ENCODE results near the gene PRKCH. TPM values are rescaled to one million over a fixed set of nuclear protein-coding genes. Genes with fewer than 3 reads are reported as not detected.

PRKCH gene
- total RNA-seq, 1 experiment from 2014 or later = 49.5 TPM

DNA sequence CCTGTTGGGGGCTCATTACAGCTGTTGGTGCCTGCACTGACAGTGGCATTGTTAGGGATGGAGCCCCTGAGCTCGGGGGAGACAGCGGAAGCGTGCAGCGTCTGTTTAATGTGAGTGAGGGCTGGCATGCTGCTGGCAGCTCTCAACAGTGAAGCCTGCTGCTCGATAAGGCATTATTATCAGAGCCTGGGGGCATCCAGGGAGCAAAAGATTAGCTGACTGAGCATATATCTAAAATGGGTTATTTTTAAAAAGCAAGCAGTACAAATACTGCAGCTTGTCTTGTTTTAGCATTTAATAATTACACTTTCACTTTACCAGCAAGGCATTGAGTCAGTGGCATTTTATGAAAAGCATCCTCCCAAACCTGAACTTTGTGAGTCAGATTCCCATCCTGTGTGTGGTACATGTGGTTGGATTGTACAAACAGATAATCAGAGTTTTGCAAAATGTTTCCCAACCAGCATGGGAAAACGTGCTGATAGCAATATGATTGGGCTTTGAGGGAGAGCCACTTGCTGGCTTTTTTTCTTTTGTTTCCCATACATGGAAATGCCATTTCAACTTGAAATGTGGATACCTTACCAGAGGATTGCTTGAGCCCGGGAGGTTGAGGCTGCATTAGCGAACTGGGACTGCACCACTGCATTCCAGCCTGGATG, 150.8 kb downstream of the PRKCH start:
- peak; percentile 30 for DNase-seq (ENCODE audit: low spot score)

DNA sequence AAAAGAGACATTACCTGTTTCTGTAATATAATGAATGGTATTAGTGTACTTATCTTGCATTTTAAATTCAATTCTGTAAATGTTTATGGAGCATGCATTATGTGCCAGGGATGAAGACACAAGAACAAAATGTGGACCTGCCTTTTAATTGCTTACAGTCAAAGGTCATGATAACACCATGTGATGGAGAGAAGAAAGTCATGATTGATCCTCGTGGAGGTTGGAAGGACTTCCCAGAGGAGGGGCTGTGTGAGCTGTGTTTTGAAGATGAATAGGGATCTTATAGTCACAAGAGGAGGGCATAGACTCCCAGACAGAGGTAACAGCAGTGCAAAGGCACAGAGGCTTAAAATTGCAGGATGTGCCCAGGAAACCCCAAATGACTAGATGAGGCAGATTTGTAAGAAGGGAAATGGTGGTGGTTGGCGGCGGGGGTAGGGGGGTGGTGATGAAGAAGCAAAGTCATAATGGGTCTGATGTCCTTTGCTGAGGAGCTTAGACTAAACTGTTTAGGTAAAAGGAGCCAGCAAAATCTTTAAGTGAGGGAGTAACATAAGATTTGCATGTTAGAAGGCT, 151.5 kb downstream of the PRKCH start:
- no peak for DNase-seq (ENCODE audit: low spot score)

DNA sequence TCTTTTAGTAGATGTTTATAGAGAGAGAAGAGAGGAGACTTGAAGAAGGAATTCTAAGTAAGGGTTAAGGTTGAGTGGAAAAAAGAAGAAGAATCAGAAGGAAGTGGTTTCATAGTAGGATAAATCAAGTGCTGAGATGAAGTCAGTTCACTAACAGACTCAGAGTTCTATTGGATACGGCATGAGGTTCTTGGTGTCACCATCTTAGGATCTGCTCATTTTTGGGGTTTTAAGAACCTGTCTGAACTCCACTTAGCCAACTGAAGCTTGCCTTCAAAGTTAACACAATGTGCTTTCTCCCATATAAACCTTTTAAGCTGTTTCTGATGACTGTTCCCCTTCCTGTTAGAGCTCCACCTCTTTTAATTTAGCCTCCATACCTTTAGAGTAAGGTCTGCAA, 152.6 kb downstream of the PRKCH start:
- no peak for DNase-seq (ENCODE audit: low spot score)

DNA sequence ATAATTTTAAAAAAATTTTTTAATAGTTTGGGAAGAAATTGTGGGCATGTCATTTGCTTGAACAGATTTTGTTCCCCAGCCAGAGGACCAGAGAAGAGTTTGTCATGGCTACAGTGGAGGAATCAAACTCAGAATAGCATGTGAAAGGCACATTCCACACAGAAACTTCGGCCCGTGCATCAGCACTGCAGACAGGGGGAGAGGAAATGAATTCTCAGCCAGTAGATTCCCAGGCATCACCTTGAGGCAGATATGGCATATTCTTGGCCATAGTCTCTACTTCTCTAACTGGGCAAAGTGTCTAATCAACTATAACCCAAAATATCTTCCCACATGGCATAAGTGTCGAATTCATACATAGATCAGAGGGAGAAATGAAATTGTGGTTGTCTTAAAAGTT, 153.3 kb downstream of the PRKCH start:
- DNase-seq (ENCODE audit: low spot score) = no peak

DNA sequence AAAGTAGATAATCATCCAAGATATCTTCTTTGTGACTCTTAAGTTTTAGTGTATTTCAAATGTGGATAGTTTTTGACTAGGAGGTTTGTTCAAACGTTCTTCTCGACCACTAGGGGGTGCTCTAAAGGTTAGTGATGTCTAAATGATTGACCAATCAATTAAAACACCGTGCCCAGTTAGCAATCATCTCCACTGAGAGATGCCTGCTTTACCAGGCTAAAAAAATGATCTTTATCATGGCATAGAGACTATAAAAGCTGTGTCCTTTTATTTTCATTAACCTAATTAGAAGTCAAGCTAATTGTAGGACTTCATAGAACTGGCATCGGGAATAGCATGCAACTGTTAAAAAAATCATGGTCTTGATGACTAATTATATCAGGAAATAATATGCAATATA, 153.9 kb downstream of the PRKCH start:
- peak; percentile 69 for DNase-seq (ENCODE audit: low spot score)

DNA sequence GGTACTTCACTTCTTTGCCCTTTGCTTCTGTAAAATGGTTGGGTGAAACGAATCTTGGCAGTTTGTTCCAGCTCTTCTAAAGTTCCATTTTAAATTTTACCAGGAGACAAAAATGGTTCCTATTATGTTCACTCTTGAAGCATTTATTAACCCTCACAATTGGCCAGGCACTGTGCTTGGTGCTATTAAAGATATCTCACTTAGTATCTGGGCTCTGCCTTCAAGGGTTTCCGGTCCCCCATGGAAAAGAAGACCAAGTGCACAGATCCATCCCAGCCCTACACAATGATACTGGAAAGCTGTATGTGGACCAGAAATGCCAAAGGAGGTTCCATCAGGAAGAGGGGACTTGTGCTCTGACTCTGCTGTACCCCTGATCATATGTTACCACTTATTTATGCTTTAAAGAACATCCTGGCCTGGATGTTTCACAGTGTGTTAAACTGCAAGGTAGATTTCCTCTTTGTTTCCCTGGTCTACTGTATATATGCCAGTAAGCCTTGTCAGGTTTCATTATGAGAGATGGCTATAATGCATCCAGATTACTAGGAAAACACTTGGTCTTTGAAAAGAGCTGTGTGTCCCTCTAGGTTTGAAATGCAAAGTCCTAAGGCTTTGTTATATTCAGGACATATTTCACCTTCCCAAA, 154.8 kb downstream of the PRKCH start:
- no peak for DNase-seq (ENCODE audit: low spot score)

DNA sequence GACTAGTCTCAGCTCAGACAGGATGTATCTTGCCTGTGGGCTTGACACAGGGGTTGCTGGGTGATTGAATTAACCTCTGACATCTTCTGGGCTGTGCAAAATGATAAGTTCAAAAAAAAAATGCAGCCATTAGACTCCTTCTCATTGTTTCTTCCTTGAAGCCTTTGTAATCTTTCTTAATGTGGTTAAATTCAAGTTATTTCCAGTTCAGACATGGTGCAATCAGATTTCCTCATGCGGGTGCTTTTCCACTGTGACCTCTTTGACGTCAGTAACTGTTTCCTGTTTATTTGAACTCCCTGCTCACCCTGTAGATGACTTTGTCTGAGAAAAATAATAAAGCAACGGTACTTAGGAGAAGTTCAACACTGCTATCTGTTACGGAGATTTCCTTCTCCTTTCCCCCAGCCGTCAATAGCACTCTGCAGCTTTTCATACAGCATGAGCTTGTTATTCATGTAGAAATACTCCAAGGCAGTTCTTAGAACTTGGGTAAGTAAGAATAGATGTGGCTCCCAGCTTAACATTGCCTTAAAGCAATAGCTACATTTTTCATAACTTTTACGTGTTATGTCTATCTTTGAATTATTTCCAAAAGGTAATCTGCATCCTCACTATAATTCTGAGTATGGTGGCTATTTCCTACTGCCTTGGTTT, 155.5 kb downstream of the PRKCH start:
- no peak for DNase-seq (ENCODE audit: low spot score)

DNA sequence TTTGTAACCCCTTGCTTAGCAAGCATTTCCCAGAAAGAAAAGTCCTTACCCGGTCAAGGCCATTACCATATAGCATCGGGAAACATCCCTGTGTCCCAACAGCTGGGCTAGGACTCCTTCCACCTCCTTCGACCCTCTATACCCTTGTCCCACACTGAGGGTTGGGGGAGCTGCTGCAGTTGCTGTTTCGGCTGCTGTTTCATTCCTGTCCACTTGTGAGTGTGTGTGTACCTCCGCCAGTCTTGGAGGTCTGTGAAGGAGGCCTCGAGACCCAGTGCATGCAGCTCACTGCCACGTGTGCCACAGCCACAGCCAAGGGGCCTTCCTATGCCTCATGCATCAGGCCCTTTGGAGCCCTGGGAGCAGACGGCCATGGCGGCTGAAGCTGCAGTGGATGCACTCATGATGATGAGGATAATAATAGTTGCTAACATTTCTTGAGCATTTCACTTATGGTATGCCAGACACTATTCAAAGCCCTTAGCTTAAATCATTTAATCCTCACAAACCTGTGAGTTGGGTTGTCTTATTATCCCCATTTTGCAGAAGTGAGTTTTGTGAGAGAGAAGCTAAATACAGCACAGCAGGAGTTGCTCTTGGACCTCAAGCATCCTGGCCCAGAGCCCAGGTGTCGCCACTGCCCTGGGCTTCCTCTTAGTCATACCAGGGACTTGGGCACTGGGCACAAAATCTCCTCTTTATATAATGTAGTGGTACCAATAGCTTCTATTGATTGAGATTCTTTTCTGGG, 156.5 kb downstream of the PRKCH start:
- DNase-seq (ENCODE audit: low spot score) = no peak

DNA sequence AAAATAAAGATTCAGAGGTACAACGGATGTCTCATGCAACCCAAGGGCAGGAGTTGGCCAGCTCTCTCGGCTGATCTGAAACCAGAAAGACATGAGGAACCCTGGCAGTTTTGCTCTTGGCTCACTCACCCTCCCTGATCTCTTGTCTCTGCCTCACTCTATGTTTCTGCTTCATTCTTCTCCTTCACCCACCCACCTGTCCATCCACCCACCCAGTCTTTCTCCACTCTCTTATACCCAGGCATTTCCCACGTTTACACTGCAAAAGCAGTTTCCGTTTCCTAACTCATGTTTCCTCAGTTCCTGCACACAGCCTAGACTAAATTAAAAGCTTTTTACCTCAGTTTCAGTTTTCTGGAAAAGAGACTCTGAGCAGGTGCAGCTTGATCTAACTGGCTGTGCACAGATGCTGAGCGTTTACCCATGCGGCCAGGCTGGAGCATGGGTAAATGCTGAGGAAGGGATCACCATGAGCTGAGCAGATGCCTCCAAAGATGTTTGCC, 157.6 kb downstream of the PRKCH start:
- no peak for DNase-seq (ENCODE audit: low spot score)

DNA sequence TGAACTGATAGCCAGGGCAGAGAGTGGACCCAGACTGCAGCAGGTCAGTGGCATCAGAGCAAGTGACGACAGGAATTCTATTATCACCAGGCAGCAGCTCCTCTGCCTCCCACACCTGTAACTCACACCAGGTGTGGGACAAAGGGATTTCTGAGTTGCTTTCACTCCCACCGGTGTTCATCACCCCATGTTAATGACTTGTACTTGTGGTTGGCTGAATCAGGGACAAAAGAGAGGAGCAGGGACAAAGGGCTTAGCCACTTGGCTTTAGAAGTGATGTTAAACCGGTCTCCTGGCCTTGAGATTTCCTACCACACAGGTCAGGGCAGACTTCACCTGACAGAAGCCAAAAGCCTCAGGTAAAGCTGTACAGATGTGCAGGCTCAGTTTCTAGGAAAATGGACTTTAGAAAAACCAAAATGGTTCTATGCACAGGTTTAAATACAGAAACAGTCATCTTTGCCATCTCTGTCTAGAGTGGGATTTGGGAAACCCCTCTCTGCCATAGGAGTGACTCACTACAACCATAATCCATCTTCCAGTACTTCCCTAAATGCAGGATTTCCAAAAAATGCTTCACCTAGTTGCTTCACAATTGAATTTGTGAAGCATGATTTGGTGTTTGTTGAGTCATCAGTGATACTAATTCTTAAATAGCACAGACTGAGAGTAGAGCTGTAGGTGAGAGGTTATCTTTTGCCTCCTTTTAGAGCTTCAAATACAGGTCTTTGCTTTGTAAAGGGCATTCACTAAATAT, 158.5 kb downstream of the PRKCH start:
- no peak for DNase-seq (ENCODE audit: low spot score)

DNA sequence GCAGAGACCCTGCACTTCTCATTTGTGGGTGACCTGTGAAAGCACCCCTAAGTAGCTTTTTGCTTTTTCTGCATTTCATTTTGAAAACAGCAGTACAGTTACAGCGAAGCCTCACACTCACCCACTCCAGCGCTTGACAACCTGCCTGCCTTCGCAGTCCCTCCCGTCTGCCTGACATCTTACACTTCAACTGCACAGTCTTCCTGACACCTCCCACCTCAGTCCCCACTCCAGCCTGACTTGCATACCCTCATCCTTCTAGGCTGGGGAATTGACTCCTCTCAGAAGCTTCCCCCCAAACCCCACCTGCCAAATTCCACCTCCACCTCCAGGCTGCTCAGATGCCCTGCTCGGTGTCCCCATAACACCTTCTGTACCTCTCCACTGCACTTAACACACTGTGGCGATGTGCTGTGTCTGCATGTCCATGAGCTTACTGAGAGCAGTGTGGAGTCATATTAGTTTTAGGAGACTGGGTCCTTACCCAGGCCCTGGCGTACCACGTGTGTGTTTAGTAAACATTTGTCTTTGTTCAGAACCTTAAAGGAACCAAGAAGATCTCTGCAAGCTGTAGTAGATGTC, 159.4 kb downstream of the PRKCH start:
- DNase-seq (ENCODE audit: low spot score) = no peak

DNA sequence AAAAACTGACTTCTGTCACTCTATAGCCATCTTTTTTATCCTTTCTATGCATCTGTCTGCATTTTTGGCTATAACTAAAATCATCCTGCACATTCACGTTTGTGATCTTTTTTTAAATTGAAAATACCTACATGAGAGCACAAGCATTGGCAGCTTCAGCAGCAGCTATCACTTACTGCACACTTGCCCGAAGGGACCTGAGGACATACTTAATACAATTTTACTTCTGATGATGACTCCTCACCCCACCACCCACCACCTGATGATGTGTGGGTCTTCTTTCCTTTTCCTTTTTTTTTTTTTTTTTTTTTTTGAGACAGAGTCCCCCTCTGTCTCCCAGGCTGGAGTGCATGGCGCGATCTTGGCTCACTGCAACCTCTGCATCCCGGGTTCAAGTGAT, 160.3 kb downstream of the PRKCH start:
- no peak for DNase-seq (ENCODE audit: low spot score)

DNA sequence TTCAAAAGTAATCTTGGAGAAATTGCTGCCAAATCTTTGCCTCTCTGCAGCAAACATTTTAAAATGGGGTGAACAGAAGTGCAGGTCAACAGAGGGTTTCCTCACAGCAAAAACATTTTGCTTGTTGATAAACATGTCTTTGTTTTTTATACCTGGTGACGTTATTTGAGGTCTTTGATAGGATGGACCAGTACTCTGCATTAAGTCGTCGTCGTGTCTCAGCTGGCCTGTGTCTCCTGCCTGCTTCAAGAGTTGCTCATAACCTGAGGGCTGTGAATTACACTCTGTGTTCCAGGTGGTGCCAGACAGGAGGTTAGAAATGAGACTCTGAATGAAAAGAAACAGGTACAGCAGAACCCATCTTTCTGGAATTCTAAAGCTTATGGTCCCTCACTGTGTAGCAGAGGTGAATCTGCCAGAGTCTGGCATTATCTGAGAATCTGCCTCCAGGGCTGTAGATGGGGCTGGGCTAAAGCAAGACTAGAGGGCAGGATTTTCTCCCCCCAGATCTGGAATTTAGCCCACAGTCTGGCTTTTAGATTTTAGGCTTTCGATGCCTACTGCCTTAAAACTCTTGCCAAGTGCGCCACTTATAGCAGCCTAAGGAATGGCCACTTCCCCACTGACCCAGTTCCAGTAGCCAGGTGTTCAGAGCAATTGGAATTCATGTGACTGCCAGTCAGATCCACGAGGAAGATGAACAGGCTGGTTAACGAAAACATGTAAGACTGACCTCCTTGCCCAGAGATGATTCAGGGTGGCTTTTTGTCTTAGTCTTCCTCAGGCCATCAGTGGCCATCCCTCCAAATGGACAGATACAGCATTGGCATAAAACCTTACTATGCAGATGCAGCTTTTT, 161.2 kb downstream of the PRKCH start:
- DNase-seq (ENCODE audit: low spot score) = no peak

DNA sequence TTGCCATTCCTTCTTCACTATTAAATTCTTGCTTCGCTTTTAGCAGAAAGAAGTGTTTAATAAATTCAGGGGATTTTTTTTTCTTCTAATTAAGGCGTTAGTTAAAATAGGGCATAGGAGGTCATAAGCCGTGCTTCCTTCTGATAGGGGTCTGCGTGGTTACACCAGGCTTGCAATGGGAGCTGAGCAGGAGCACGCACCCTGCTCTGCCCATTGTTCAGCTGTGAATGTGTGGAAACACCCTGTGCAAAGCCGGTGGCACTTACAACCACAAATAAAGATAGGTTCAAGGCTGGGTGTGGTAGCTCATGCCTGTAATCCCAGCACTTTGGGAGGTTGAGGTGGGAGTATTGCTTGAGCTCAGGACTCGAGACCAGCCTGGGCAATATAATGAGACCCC, 162.1 kb downstream of the PRKCH start:
- DNase-seq (ENCODE audit: low spot score) = no peak

DNA sequence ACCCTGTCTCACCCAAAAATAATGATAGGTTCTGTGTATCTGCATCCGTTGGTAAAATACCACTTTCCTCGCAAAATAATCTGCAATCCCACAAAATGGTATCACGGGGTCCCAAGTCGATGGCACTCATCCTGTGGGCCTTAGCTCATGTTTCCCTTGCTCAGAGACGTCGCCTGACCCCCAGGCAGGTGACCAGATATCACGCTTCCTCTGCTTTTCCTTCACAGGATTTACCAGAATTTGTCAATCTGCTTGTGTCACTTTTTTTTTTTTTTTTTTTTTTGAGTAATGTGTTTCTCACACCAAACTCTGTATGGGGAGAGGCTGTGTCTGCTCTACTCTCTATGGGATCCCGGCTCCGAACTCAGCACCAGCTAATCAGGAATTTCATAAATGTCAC, 162.7 kb downstream of the PRKCH start:
- no peak for DNase-seq (ENCODE audit: low spot score)

DNA sequence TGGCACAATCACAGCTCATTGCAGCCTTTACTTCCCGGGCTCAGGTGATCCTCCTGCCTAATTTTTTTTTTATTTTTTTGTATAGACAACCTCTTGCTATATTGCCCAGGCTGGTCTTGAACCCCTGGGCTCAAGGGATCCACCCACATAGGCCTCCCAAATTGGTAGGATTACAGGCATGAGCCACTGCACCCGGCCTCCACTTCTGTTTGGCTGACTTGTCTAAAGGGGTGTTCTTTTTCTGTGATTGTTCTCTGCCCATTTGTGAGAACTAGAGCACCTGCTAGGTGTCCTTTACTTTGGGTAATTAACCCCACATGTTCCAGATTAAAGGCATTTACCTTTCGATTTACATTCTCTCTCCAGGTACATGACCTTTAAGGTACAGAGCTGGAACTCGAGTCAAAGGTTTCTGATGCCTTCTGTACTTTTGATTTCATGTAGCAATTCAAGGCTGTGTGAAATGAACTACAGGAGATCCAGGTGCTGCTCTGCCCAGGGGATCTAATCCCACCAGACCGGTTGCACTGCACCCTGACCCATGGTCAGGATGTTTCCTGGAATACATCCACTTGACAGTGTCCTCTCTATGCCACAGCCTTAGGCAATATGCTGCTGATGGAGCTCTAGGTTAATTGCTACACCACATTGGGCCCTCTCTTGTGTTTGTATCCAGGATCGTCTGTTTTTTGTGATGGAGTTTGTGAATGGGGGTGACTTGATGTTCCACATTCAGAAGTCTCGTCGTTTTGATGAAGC, 163.6 kb downstream of the PRKCH start:
- no peak for DNase-seq (ENCODE audit: low spot score)

DNA sequence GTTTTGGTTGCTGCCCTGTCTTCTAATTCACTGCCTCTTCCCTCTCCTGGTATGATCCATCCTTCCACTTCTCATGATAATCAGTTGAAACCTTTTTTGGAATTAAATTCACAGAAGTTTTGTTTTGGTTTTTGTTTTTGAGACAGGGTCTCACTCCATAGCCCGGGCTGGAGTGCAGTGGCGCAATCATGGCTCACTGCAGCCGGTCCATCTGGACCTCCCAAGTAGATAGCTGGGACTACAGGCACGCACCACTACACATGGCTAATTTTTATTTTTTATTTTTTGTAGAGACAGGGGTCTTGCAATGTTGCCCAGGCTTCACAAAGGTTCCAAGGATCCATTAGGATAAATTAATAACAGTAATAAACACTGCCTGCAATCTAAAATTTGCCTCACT, 164.3 kb downstream of the PRKCH start:
- DNase-seq (ENCODE audit: low spot score) = no peak

DNA sequence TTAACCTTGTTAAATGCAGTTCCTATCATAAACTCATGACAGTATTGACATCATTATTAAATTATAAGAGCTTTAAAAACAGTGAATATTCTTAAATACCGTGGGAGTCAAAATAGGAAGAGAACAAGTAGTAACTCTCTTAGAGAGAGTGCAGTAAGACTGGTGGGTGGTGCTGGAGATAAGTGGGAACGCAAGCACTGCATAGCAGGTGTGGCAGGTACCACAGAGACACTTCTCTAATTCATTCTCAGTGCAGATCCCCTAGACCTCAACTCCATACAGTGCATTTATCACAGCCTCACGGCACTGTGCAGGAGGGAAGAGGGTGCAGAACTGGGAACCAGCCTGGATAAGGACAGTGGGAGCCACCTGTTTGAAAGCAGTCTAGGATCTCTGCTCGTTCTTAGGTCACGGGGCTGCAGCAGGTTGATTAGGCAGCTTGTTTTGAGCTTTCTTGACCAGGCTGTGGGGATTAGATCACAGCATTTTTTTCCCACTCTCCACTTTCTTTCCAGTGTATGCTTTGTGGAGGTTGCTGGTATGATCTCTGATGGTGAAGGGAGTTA, 165.6 kb downstream of the PRKCH start:
- DNase-seq (ENCODE audit: low spot score) = no peak

All from HT-29 (cell line).